PC-3 (cell line): ENCODE results near the gene ARSG. TPM values are rescaled to one million over a fixed set of nuclear protein-coding genes. Genes with fewer than 3 reads are reported as not detected.

Experiments
- ATAC-seq: fragments of 200-7000 bp; cut with Tn5 transposase; 2 replicates; pipeline ENCODE4 v1.9.1; 2020; ENCODE audit warnings: mild to moderate bottlenecking, moderate library complexity
- BruUV-seq: library from RNA; stranded (reverse); fragments of 400-500 nt; replicated peaks from 2 replicates; lab custom pipeline; 2021; lab: Mats Ljungman, UMichigan
- CTCF ChIA-PET: fragments of 300-600 bp; sonication (Branson Sonifier 250); formaldehyde crosslinking; loops from one replicate; lab custom pipeline; 2022; ENCODE audit warnings: antibody characterized with exemption; lab: Charles Lee
- POLR2A ChIA-PET: fragments of 300-600 bp; sonication (Branson Sonifier 250); formaldehyde crosslinking; loops from one replicate; lab custom pipeline; 2022; ENCODE audit warnings: antibody characterized with exemption; ENCODE audit not compliant: unreplicated experiment; lab: Charles Lee
- DNase-seq: peaks from one replicate; pipeline ENCODE4 v3.0.0-alpha.2; 2015
- H2AFZ ChIP-seq: fragments of 300-600 bp; sonication (generic); 2 replicates; pipeline ENCODE4 v1.6.0; 2016; ENCODE audit warnings: antibody characterized with exemption, low read length
- H3F3A ChIP-seq: fragments of 300-600 bp; sonication (generic); one replicate; pipeline ENCODE4 v1.6.0; 2017; ENCODE audit warnings: antibody characterized with exemption, low read length, control low read depth, mild to moderate bottlenecking; ENCODE audit not compliant: unreplicated experiment
- H3K27ac ChIP-seq: fragments of 300-600 bp; sonication (generic); 2 replicates; pipeline ENCODE4 v1.5.1; 2016; ENCODE audit warnings: mild to moderate bottlenecking, low read length
- H3K27me3 ChIP-seq: fragments of 300-600 bp; sonication (generic); 2 replicates; pipeline ENCODE4 v1.6.1; 2016; ENCODE audit warnings: low read length, mixed read lengths
- H3K36me3 ChIP-seq: fragments of 300-600 bp; sonication (generic); 2 replicates; pipeline ENCODE4 v1.6.1; 2016; ENCODE audit warnings: low read depth, mixed run types, low read length, mixed read lengths
- H3K4me1 ChIP-seq: fragments of 300-600 bp; sonication (generic); 2 replicates; pipeline ENCODE4 v1.5.1; 2016; ENCODE audit warnings: low read length; ENCODE audit not compliant: insufficient read depth
- H3K4me2 ChIP-seq: fragments of 300-600 bp; sonication (generic); 2 replicates; pipeline ENCODE4 v1.6.0; 2016; ENCODE audit warnings: low read length
- H3K4me3 ChIP-seq: fragments of 300-600 bp; sonication (generic); 2 replicates; pipeline ENCODE4 v1.5.1; 2016; ENCODE audit warnings: mild to moderate bottlenecking, low read length, mixed read lengths
- H3K79me2 ChIP-seq: fragments of 300-600 bp; sonication (generic); 2 replicates; pipeline ENCODE4 v1.6.1; 2017; ENCODE audit warnings: low read length, mixed read lengths
- H3K9ac ChIP-seq: fragments of 300-600 bp; sonication (generic); 2 replicates; pipeline ENCODE4 v1.6.0; 2016; ENCODE audit warnings: mild to moderate bottlenecking, low read length
- H3K9me2 ChIP-seq: fragments of 300-600 bp; sonication (generic); replicated peaks from 2 replicates; pipeline ENCODE4 v1.6.1; 2016; ENCODE audit warnings: mixed run types, low read length, mixed read lengths
- H3K9me3 ChIP-seq: fragments of 300-600 bp; sonication (generic); 2 replicates; pipeline ENCODE4 v1.6.1; 2016; ENCODE audit warnings: low read length, mixed read lengths
- H4K20me1 ChIP-seq: fragments of 300-600 bp; sonication (generic); 2 replicates; pipeline ENCODE4 v1.6.1; 2016; ENCODE audit warnings: low read length, mixed read lengths
- EZH2 ChIP-seq: fragments of 300-600 bp; sonication (generic); IDR thresholded peaks from one replicate; pipeline ENCODE4 v1.6.1; 2017; ENCODE audit warnings: antibody characterized with exemption, mild to moderate bottlenecking, low read length; ENCODE audit not compliant: unreplicated experiment
- EZH2phosphoT487 ChIP-seq: fragments of 300-600 bp; sonication (generic); IDR thresholded peaks from 2 replicates; pipeline ENCODE4 v1.6.1; 2018; ENCODE audit warnings: mild to moderate bottlenecking, antibody characterized with exemption, low read length, borderline replicate concordance
- intact Hi-C: fragments of 100-400 bp; cut with micrococcal nuclease; formaldehyde crosslinking; loops from 2 replicates; pipeline ENCODE4 v1.9.0; 2023
- total RNA-seq: library from RNA; depleted of rRNA; stranded (reverse); fragments of >200 nt; gene quantifications from 2 replicates; pipeline ENCODE4 v1.2.3, GENCODE V29; 2014
- TF ChIP-seq, protein P1 (sequence below): fragments of 300-600 bp; sonication (generic); conservative IDR thresholded peaks from 2 replicates; pipeline ENCODE4 v1.5.1; 2017; ENCODE audit warnings: antibody characterized with exemption, low read depth, mild to moderate bottlenecking, low read length

Gene ARSG
- total RNA-seq, 1 experiment from 2014 or later, result 2.1 TPM

DNA sequence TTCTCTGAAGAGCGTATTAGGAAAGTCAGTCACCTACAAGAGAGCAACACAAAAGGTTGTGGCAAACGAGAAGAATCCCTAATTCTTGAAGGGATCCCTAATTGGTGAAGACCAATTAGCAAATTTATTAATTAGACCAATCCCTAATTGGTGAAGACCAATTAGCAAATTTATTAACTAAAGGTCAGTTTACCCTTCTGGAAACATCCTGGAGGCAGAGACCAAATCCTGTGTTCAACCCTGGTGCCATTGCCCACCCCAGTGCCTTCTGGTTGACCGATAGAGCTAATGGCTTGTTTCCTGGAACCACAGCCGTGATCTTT, 91.8 kb downstream of the ARSG start:
- H3K9me2 ChIP-seq, result no peaks in the 10 kb centered on the region
- CTCF ChIA-PET, result no interaction called here
- TF ChIP-seq EZH2, result no peak
- TF ChIP-seq, protein P1, sequence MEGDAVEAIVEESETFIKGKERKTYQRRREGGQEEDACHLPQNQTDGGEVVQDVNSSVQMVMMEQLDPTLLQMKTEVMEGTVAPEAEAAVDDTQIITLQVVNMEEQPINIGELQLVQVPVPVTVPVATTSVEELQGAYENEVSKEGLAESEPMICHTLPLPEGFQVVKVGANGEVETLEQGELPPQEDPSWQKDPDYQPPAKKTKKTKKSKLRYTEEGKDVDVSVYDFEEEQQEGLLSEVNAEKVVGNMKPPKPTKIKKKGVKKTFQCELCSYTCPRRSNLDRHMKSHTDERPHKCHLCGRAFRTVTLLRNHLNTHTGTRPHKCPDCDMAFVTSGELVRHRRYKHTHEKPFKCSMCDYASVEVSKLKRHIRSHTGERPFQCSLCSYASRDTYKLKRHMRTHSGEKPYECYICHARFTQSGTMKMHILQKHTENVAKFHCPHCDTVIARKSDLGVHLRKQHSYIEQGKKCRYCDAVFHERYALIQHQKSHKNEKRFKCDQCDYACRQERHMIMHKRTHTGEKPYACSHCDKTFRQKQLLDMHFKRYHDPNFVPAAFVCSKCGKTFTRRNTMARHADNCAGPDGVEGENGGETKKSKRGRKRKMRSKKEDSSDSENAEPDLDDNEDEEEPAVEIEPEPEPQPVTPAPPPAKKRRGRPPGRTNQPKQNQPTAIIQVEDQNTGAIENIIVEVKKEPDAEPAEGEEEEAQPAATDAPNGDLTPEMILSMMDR, result no peak
- TF ChIP-seq EZH2phosphoT487, result no peak
- peak overlapping the region; percentile 65 for H3K9ac ChIP-seq
- intact Hi-C loops, result no loop called here
- ATAC-seq (no peak), DNase-seq (no peak)
- H3K4me3 ChIP-seq, result no peak overlapping the region
- H3K4me1 ChIP-seq, result peaks cover 51% of the 10 kb centered on the region
- H2AFZ ChIP-seq, result no peak overlapping the region
- BruUV-seq, result no TSS peak
- no peaks in the 10 kb centered on the region for H3K9me3 ChIP-seq
- no peaks in the 10 kb centered on the region for H3K79me2 ChIP-seq
- H3K4me2 ChIP-seq, result no peak overlapping the region
- H3K27me3 ChIP-seq, result no peaks in the 10 kb centered on the region
- peak overlapping the region; percentile 82; the same call in 1 of the 2 replicates for H3K27ac ChIP-seq
- no peaks in the 10 kb centered on the region for H3F3A ChIP-seq
- no peaks in the 10 kb centered on the region for H4K20me1 ChIP-seq
- H3K36me3 ChIP-seq, result no peaks in the 10 kb centered on the region
- POLR2A ChIA-PET, result interaction anchor here (0.7 kb wide), 1 partner anchor 284 kb away, joined by 7 read pairs; no protein-coding TSS in a partner anchor

DNA sequence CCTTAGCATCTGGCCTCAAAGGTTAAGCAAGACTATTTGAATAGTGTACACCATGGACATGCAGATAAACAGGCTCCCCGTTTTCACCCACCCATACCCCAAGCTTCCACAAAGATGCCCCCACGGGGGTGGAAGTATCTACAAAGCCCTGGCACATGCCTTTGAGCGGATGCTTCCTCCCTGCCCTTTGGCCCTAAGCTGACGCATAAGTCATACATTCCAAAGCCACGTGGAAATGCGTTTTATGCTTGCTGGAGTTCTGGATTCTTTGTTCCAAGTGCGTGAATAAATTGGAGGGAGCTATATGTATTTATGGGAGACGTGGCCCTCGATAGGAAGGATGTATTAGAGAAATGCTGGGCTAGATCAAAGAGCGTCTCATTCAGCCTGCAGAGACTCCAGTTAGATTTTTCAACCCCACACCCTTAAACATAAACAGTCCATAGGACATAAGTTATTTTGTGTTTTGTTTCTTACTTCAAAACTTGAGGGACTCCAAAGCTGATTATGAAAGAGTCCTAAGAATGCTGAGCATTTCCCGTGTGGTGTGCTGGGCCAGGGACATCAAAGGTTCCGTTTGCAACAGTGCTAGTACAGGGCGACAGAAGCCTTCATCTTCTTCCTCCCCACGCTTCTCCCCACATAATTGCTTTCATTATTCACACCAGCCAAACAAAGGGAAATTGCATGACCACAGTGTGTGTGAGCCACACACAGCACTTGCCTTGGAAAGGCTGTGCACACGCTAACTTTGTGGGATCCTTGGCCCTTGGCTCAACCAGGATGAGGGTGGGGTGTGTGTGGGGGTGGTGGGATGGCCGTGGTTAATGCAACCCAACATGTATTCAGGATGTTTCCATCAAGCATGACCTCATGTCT, 92.4 kb downstream of the ARSG start:
- Histone ChIP-seq H3K9me3 (no peaks in the 10 kb centered on the region), H3K9ac (peak overlapping the region; percentile 65; the same call in 1 of the 2 replicates), H3K79me2 (no peaks in the 10 kb centered on the region), H3F3A (no peaks in the 10 kb centered on the region), H3K4me1 (peaks cover 45% of the 10 kb centered on the region), H3K9me2 (no peaks in the 10 kb centered on the region), H2AFZ (no peak overlapping the region), H3K4me2 (no peak overlapping the region), H3K27ac (peak overlapping the region; percentile 82; the same call in 1 of the 2 replicates), H3K27me3 (no peaks in the 10 kb centered on the region), H3K4me3 (no peak overlapping the region), H3K36me3 (no peaks in the 10 kb centered on the region), H4K20me1 (no peaks in the 10 kb centered on the region)
- BruUV-seq, result no TSS peak
- ATAC-seq (no peak), DNase-seq (peak; percentile 37)
- TF ChIP-seq EZH2phosphoT487 (no peak), EZH2 (no peak)
- TF ChIP-seq, protein P1, result no peak
- CTCF ChIA-PET, result no interaction called here
- POLR2A ChIA-PET, result no interaction called here
- intact Hi-C loops, result no loop called here

DNA sequence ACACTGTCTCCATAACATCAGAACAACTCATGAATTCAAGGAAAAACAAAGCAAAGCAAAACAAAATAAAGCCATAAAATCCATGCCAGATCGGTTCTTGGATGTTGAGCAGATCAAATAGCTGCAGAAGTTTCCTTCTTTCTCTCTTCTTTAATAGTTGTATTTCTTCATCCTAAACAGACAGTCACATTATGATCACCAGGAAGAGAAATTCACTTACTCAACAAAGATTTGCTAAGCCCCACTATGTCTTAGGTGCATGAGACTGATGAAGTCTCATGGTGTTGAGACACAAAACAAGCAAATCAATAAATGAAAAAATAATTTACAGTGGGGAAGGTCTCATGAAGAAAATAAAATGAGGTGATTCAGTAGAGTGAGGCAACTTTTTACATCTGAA, 93.2 kb downstream of the ARSG start:
- H3K9ac ChIP-seq, result no peak overlapping the region; the same call in 1 of the 2 replicates
- no peak overlapping the region for H3K4me2 ChIP-seq
- no peaks in the 10 kb centered on the region for H3K9me3 ChIP-seq
- ATAC-seq (no peak), DNase-seq (no peak)
- no peak overlapping the region for H3K27ac ChIP-seq
- no peaks in the 10 kb centered on the region for H3K79me2 ChIP-seq
- no peaks in the 10 kb centered on the region for H3K36me3 ChIP-seq
- H3F3A ChIP-seq, result no peaks in the 10 kb centered on the region
- H2AFZ ChIP-seq, result no peak overlapping the region
- CTCF ChIA-PET, result no interaction called here
- intact Hi-C loops, result no loop called here
- POLR2A ChIA-PET, result no interaction called here
- no peaks in the 10 kb centered on the region for H3K27me3 ChIP-seq
- peaks cover 39% of the 10 kb centered on the region for H3K4me1 ChIP-seq
- TF ChIP-seq EZH2phosphoT487 (no peak), EZH2 (no peak)
- TF ChIP-seq, protein P1, result no peak
- BruUV-seq, result no TSS peak
- H3K9me2 ChIP-seq, result no peaks in the 10 kb centered on the region
- H3K4me3 ChIP-seq, result no peak overlapping the region
- no peaks in the 10 kb centered on the region for H4K20me1 ChIP-seq
